Measurements from ENCODE around the gene TBC1D9B.
"Not testable (repeated sequence)": the region's sequence is repeated elsewhere in the genome, so short reads cannot be mapped to it uniquely, and the experiment has no call there.

Gene TBC1D9B

DNA sequence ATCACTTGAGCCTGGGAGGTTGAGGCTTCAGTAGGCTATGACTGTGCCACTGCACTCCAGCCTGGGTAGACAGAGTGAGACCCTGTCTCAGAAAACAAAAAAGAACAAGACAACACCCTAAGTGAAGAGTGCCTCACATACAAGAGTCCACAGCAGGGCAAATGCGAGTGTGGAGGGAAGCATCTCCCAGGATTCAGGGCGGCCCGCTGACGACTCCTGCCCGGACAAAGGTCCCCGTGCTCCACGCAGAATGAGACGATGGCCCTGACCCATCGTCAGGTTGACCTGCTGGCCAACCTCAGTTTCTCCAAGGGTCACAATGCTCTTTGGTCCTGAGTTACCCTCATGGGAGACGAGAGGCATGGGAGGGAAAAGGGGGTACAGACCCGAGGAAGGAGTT lies 67.4 kb downstream of the TBC1D9B start:
- Histone ChIP-seq H3K27me3 (ENCODE audit: control insufficient read depth, insufficient read depth, low read length, poor library complexity, severe bottlenecking) (no peaks in the 10 kb centered on the region), H3K9me3 (ENCODE audit: control insufficient read depth, low read length) (no peaks in the 10 kb centered on the region), H3K36me3 (ENCODE audit: control insufficient read depth, insufficient read depth, low read length) (peaks cover 55% of the 10 kb centered on the region), H3K4me1 (ENCODE audit: control insufficient read depth, insufficient read depth, low read length) (no peaks in the 10 kb centered on the region), H3K27ac (ENCODE audit: insufficient read depth, low read depth, low read length, poor library complexity, severe bottlenecking) (no peak overlapping the region), H3K4me3 (ENCODE audit: insufficient read depth, low read depth, low read length) (no peak overlapping the region)
- 96 to 97% methylated on average over 11 of the region's 11 CpGs for WGBS, 2 experiments

- Histone ChIP-seq H3K27me3 (ENCODE audit: control insufficient read depth, insufficient read depth, low read length, poor library complexity, severe bottlenecking) (no peaks in the 10 kb centered on the region), H3K9me3 (ENCODE audit: control insufficient read depth, low read length) (no peaks in the 10 kb centered on the region), H3K4me1 (ENCODE audit: control insufficient read depth, insufficient read depth, low read length) (no peaks in the 10 kb centered on the region), H3K36me3 (ENCODE audit: control insufficient read depth, insufficient read depth, low read length) (peaks cover 53% of the 10 kb centered on the region), H3K4me3 (ENCODE audit: insufficient read depth, low read depth, low read length) (no peak overlapping the region), H3K27ac (ENCODE audit: insufficient read depth, low read depth, low read length, poor library complexity, severe bottlenecking) (no peak overlapping the region)
- 93 to 95% methylated on average over 16 of the region's 16 CpGs for WGBS, 2 experiments
These were observed 68.1 kb downstream of the TBC1D9B start for GRCh38 chr5:179839328-179840256.

DNA sequence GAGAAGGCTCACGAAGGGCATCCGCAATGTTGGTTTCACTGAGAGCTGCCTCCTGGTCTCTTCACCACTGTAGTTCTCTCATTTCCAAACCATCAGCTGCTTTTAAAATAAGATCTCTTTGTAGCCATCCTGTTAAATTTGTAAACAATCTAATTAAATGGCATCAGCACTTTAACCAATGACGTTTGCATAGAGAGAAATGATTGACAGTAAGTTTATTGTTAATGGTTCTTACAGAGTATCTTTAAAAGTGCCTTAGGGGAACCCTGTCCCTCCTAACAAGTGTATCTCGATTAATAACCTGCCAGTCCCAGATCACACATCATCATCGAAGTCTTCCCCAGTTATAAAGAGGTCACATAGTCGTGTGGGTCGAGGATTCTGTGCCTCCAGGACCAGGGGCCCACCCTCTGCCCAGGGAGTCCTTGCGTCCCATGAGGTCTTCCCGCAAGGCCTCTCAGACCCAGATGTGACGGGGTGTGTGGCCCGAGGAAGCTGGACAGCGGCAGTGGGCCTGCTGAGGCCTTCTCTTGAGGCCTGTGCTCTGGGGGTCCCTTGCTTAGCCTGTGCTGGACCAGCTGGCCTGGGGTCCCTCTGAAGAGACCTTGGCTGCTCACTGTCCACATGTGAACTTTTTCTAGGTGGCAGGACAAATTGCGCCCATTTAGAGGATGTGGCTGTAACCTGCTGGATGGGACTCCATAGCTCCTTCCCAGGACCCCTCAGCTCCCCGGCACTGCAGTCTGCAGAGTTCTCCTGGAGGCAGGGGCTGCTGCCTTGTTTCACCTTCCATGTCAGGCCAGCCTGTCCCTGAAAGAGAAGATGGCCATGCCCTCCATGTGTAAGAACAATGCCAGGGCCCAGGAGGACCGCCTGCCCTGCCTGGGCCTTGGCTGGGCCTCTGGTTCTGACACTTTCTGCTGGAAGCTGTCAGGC lies 70.4 kb downstream of the TBC1D9B start:
- WGBS, 2 experiments: 95 to 96% methylated on average over 15 of the region's 15 CpGs
- Histone ChIP-seq H3K27me3 (ENCODE audit: control insufficient read depth, insufficient read depth, low read length, poor library complexity, severe bottlenecking) (no peaks in the 10 kb centered on the region), H3K27ac (ENCODE audit: insufficient read depth, low read depth, low read length, poor library complexity, severe bottlenecking) (no peak overlapping the region), H3K9me3 (ENCODE audit: control insufficient read depth, low read length) (no peaks in the 10 kb centered on the region), H3K36me3 (ENCODE audit: control insufficient read depth, insufficient read depth, low read length) (peaks cover 54% of the 10 kb centered on the region), H3K4me1 (ENCODE audit: control insufficient read depth, insufficient read depth, low read length) (no peaks in the 10 kb centered on the region), H3K4me3 (ENCODE audit: insufficient read depth, low read depth, low read length) (no peak overlapping the region)

DNA sequence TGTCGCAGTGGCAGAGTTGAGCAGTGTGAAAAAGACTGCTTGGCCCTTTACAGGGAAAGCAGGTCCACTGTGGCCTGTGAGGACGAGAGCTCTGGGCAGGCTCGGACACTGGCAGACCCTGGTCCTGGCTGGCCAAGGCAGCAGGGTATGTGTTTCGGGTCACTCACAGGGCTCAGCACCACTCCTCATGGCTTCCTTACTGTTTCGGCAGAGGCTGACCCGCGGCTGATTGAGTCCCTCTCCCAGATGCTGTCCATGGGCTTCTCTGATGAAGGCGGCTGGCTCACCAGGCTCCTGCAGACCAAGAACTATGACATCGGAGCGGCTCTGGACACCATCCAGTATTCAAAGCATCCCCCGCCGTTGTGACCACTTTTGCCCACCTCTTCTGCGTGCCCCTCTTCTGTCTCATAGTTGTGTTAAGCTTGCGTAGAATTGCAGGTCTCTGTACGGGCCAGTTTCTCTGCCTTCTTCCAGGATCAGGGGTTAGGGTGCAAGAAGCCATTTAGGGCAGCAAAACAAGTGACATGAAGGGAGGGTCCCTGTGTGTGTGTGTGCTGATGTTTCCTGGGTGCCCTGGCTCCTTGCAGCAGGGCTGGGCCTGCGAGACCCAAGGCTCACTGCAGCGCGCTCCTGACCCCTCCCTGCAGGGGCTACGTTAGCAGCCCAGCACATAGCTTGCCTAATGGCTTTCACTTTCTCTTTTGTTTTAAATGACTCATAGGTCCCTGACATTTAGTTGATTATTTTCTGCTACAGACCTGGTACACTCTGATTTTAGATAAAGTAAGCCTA lies 71.3 kb downstream of the TBC1D9B start:
- no peak overlapping the region for H3K27ac ChIP-seq (ENCODE audit: insufficient read depth, low read depth, low read length, poor library complexity, severe bottlenecking)
- H3K36me3 ChIP-seq (ENCODE audit: control insufficient read depth, insufficient read depth, low read length): peaks cover 51% of the 10 kb centered on the region
- no peaks in the 10 kb centered on the region for H3K27me3 ChIP-seq (ENCODE audit: control insufficient read depth, insufficient read depth, low read length, poor library complexity, severe bottlenecking)
- no peak overlapping the region for H3K4me3 ChIP-seq (ENCODE audit: insufficient read depth, low read depth, low read length)
- no peaks in the 10 kb centered on the region for H3K9me3 ChIP-seq (ENCODE audit: control insufficient read depth, low read length)
- 95 to 96% methylated on average over 19 of the region's 19 CpGs for WGBS, 2 experiments
- no peaks in the 10 kb centered on the region for H3K4me1 ChIP-seq (ENCODE audit: control insufficient read depth, insufficient read depth, low read length)

DNA sequence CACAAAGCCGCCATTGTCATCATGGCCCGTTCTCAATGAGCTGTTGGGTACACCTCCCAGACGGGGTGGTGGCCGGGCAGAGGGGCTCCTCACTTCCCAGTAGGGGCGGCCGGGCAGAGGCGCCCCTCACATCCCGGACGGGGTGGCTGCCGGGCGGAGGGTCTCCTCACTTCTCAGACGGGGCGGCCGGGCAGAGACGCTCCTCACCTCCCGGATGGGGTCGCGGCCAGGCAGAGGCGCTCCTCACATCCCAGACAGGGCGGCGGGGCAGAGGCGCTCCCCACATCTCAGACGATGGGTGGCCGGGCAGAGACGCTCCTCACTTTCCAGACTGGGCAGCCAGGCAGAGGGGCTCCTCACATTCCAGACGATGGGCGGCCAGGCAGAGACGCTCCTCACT lies 72.8 kb downstream of the TBC1D9B start:
- peaks cover 56% of the 10 kb centered on the region for H3K36me3 ChIP-seq (ENCODE audit: control insufficient read depth, insufficient read depth, low read length)
- not testable (repeated sequence) for H3K4me1 ChIP-seq (ENCODE audit: control insufficient read depth, insufficient read depth, low read length); H3K4me3 ChIP-seq (ENCODE audit: insufficient read depth, low read depth, low read length); H3K27ac ChIP-seq (ENCODE audit: insufficient read depth, low read depth, low read length, poor library complexity, severe bottlenecking); H3K27me3 ChIP-seq (ENCODE audit: control insufficient read depth, insufficient read depth, low read length, poor library complexity, severe bottlenecking); H3K9me3 ChIP-seq (ENCODE audit: control insufficient read depth, low read length)
- WGBS, 2 experiments: 90 to 93% methylated on average over 18 to 19 of the region's 28 CpGs

- WGBS, 2 experiments: 96 to 98% methylated on average over 6 of the region's 8 CpGs
- peaks cover 60% of the 10 kb centered on the region for H3K36me3 ChIP-seq (ENCODE audit: control insufficient read depth, insufficient read depth, low read length)
- H3K4me3 ChIP-seq (ENCODE audit: insufficient read depth, low read depth, low read length): no peak overlapping the region
- no peak overlapping the region for H3K27ac ChIP-seq (ENCODE audit: insufficient read depth, low read depth, low read length, poor library complexity, severe bottlenecking)
- no peaks in the 10 kb centered on the region for H3K9me3 ChIP-seq (ENCODE audit: control insufficient read depth, low read length)
- H3K27me3 ChIP-seq (ENCODE audit: control insufficient read depth, insufficient read depth, low read length, poor library complexity, severe bottlenecking): no peaks in the 10 kb centered on the region
- H3K4me1 ChIP-seq (ENCODE audit: control insufficient read depth, insufficient read depth, low read length): no peaks in the 10 kb centered on the region
These were observed 73.6 kb downstream of the TBC1D9B start for GRCh38 chr5:179834120-179834519.

DNA sequence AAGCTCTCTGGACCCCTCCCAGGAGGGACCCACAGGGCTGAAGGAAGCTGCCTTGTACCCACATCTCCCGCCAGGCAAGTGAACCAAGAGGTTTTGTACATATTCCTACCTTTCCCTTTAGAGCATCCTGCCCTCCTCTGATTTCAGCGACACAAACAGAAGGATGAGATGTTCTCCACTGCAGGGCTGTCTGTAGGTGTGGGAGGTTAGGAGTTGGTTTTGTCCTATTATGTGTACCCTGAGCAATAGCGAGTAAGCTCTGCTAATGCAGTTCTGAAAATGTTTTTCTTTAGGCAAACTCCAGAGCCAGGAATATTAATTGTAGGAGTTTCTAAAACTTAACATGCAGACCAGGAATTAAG lies 74.0 kb downstream of the TBC1D9B start:
- Histone ChIP-seq H3K4me1 (ENCODE audit: control insufficient read depth, insufficient read depth, low read length) (no peaks in the 10 kb centered on the region), H3K36me3 (ENCODE audit: control insufficient read depth, insufficient read depth, low read length) (peaks cover 63% of the 10 kb centered on the region), H3K27ac (ENCODE audit: insufficient read depth, low read depth, low read length, poor library complexity, severe bottlenecking) (no peak overlapping the region), H3K4me3 (ENCODE audit: insufficient read depth, low read depth, low read length) (no peak overlapping the region), H3K9me3 (ENCODE audit: control insufficient read depth, low read length) (no peaks in the 10 kb centered on the region), H3K27me3 (ENCODE audit: control insufficient read depth, insufficient read depth, low read length, poor library complexity, severe bottlenecking) (no peaks in the 10 kb centered on the region)
- 100% methylated on average over 3 of the region's 3 CpGs for WGBS, 2 experiments

GRCh38 chr5:179833056-179833708 lies 74.5 kb downstream of the TBC1D9B start:
- Histone ChIP-seq H3K4me3 (ENCODE audit: insufficient read depth, low read depth, low read length) (no peak overlapping the region), H3K4me1 (ENCODE audit: control insufficient read depth, insufficient read depth, low read length) (no peaks in the 10 kb centered on the region), H3K9me3 (ENCODE audit: control insufficient read depth, low read length) (no peaks in the 10 kb centered on the region), H3K27me3 (ENCODE audit: control insufficient read depth, insufficient read depth, low read length, poor library complexity, severe bottlenecking) (no peaks in the 10 kb centered on the region), H3K36me3 (ENCODE audit: control insufficient read depth, insufficient read depth, low read length) (peaks cover 58% of the 10 kb centered on the region), H3K27ac (ENCODE audit: insufficient read depth, low read depth, low read length, poor library complexity, severe bottlenecking) (no peak overlapping the region)
- WGBS, 2 experiments: 91 to 92% methylated on average over 23 of the region's 23 CpGs

GRCh38 chr5:179832039-179832745 lies 75.5 kb downstream of the TBC1D9B start:
- peaks cover 49% of the 10 kb centered on the region for H3K36me3 ChIP-seq (ENCODE audit: control insufficient read depth, insufficient read depth, low read length)

More at GRCh38 chr5:179832039-179832745, 75.5 kb downstream of the TBC1D9B start:
- Histone ChIP-seq H3K4me1 (ENCODE audit: control insufficient read depth, insufficient read depth, low read length) (no peaks in the 10 kb centered on the region), H3K27me3 (ENCODE audit: control insufficient read depth, insufficient read depth, low read length, poor library complexity, severe bottlenecking) (no peaks in the 10 kb centered on the region), H3K9me3 (ENCODE audit: control insufficient read depth, low read length) (no peaks in the 10 kb centered on the region), H3K4me3 (ENCODE audit: insufficient read depth, low read depth, low read length) (no peak overlapping the region), H3K27ac (ENCODE audit: insufficient read depth, low read depth, low read length, poor library complexity, severe bottlenecking) (no peak overlapping the region)
- 95 to 96% methylated on average over 20 of the region's 20 CpGs for WGBS, 2 experiments
